Activated CD8-positive, alpha-beta memory T cell treated with anti-CD3 and anti-CD28 coated beads, Interleukin-2, amount 10 ng/mL, durations not matched to agents 7 days and 5 days (primary cell): Measurements from ENCODE around the gene KRTAP10-7. TPM values are rescaled to one million over a fixed set of nuclear protein-coding genes. Genes with fewer than 3 reads are reported as not detected.
"Not testable (repeated sequence)": the region's sequence is repeated elsewhere in the genome, so short reads cannot be mapped to it uniquely, and the experiment has no call there.

ENCODE experiments used
- ATAC-seq: fragments of 150-1000 bp; cut with Tn5 transposase; one replicate; pipeline ENCODE4 v1.10.0; 2021; ENCODE audit warnings: moderate library complexity
- CTCF ChIA-PET: fragments of 350-600 bp; sonication (Branson Sonifier 250); formaldehyde crosslinking; loops from one replicate; lab custom pipeline; 2021; ENCODE audit warnings: antibody characterized with exemption; lab: Charles Lee
- DNase-seq: peaks from one replicate; pipeline ENCODE4 v3.0.0-alpha.2; 2020
- H3K27ac Mint-ChIP-seq: one replicate; pipeline ENCODE4 v1.8.0; 2021; ENCODE audit warnings: mild to moderate bottlenecking, mixed read lengths
- H3K27me3 Mint-ChIP-seq: one replicate; pipeline ENCODE4 v1.8.0; 2021; ENCODE audit warnings: mixed read lengths
- H3K36me3 Mint-ChIP-seq: one replicate; pipeline ENCODE4 v1.8.0; 2021; ENCODE audit warnings: mild to moderate bottlenecking, mixed read lengths
- H3K4me1 Mint-ChIP-seq: one replicate; pipeline ENCODE4 v1.8.0; 2021; ENCODE audit warnings: mixed read lengths
- H3K4me3 Mint-ChIP-seq: one replicate; pipeline ENCODE4 v1.8.0; 2021; ENCODE audit warnings: mild to moderate bottlenecking, moderate library complexity, mixed read lengths
- H3K9me3 Mint-ChIP-seq: one replicate; pipeline ENCODE4 v1.8.0; 2022; ENCODE audit warnings: low read depth, mixed read lengths
- total RNA-seq, 2 experiments: library from RNA; stranded (reverse); gene quantifications; one replicate each; pipeline ENCODE4 v1.2.3, GENCODE V29; 2021

The KRTAP10-7 gene
- total RNA-seq, 2 experiments from 2014 or later, result not detected

- no peak overlapping the region for H3K27ac Mint-ChIP-seq
- ATAC-seq (no peak), DNase-seq (no peak)
- H3K36me3 Mint-ChIP-seq, result peaks cover 9% of the 10 kb centered on the region
- H3K27me3 Mint-ChIP-seq, result peaks cover 5% of the 10 kb centered on the region
- H3K4me1 Mint-ChIP-seq, result peaks cover 12% of the 10 kb centered on the region
- CTCF ChIA-PET, result no interaction called here
- no peak overlapping the region for H3K4me3 Mint-ChIP-seq
- H3K9me3 Mint-ChIP-seq, result no peaks in the 10 kb centered on the region
These were observed 34.0 kb upstream of the KRTAP10-7 start for GRCh38 chr21:44566403-44566802.

GRCh38 chr21:44567481-44568171 lies 32.8 kb upstream of the KRTAP10-7 start:
- H3K36me3 Mint-ChIP-seq, result peaks cover 4% of the 10 kb centered on the region
- H3K4me1 Mint-ChIP-seq, result peaks cover 12% of the 10 kb centered on the region
- H3K4me3 Mint-ChIP-seq, result no peak overlapping the region
- ATAC-seq (no peak), DNase-seq (no peak)
- no peaks in the 10 kb centered on the region for H3K9me3 Mint-ChIP-seq
- CTCF ChIA-PET, result no interaction called here
- peaks cover under 1% of the 10 kb centered on the region for H3K27me3 Mint-ChIP-seq
- H3K27ac Mint-ChIP-seq, result no peak overlapping the region

DNA sequence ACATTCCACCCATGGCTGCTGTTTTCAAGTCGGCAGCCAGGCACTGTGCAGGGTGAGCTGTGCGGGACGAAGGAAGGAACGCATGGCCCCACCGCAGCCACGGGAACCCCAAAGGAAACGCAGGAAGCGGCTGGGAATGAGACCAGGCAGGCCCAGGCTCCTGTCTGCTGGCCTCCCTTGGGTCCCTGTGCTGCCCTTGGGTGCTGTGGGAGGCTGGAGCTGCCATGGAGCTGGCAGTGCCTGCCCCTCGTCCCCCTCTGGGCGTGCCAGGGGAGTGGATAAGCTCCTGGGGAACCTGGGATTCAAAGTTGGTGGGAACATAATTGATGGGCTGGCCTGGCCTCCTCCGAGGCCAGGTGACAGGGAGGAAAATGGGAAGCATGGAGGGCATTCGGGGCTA lies 32.1 kb upstream of the KRTAP10-7 start:
- DNase-seq (peak; percentile 31), ATAC-seq (no peak)
- no peaks in the 10 kb centered on the region for H3K9me3 Mint-ChIP-seq
- H3K27me3 Mint-ChIP-seq, result no peaks in the 10 kb centered on the region
- H3K27ac Mint-ChIP-seq, result no peak overlapping the region
- H3K36me3 Mint-ChIP-seq, result peaks cover 3% of the 10 kb centered on the region
- CTCF ChIA-PET, result no interaction called here
- H3K4me1 Mint-ChIP-seq, result peaks cover 12% of the 10 kb centered on the region
- no peak overlapping the region for H3K4me3 Mint-ChIP-seq

- ATAC-seq, result no peak
- H3K27me3 Mint-ChIP-seq, result no peaks in the 10 kb centered on the region
- CTCF ChIA-PET, result no interaction called here
These were observed 31.5 kb upstream of the KRTAP10-7 start for GRCh38 chr21:44568667-44569556.

DNA sequence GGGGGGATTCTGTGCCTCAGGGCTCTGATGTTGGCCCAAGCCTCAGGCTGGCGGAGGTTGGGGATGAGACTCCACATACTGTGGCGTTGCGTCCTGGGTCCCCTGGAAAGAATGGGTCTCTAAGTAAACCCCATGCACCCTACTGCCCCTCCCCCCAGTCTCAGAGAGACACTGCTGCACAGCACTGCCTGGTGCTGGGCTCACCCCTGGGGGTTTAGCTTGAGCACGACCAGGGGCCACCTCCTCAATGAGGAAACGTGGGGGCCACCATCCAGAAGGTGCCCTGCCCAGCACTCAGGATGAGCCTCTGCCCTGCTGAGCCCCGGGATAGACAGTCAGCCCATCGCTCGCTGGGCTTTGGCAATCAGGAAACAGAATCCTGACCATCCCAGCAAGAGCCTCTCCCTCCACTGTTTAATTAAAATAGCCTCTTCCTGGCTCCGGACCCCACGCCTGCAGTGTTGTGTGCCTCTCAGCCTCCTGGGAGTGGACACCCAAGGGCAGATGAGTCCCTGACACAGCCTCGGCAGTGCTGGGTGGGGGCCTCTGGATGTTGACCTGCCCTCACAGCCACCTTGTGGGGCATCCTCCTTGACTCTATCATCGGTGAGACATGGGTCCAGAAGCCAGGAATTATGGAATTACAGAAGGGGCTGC lies 30.4 kb upstream of the KRTAP10-7 start:
- Mint-ChIP-seq H3K36me3 (no peaks in the 10 kb centered on the region), H3K4me1 (peaks cover 6% of the 10 kb centered on the region), H3K27ac (no peak overlapping the region)

More at GRCh38 chr21:44568667-44569556, 31.5 kb upstream of the KRTAP10-7 start:
- peak; percentile 34 for DNase-seq
- Mint-ChIP-seq H3K4me3 (no peak overlapping the region), H3K36me3 (peaks cover under 1% of the 10 kb centered on the region), H3K4me1 (peaks cover 12% of the 10 kb centered on the region), H3K9me3 (no peaks in the 10 kb centered on the region), H3K27ac (peak overlapping the region; percentile 42)

DNA sequence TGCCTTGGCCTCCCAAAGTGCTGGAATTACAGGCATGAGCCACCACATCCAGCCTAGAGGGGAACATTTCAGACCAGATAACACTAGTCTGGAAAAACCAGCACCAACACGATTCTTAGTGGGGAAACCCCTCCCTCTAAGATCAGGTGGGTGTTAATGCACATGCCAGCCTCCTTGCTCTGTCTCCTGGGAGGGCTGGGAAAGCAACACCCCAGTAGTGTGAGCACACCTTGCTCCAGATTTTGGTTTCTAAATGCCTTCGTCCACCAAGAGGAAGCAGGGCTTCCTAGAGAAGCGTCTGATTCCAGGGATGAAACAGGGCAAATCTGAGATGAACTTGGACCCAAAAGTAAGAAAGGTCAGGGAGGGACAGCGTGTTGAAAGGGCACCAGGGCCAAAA lies 29.1 kb upstream of the KRTAP10-7 start:
- Mint-ChIP-seq H3K36me3 (no peaks in the 10 kb centered on the region), H3K4me1 (no peaks in the 10 kb centered on the region)
- ATAC-seq, result no peak

More for the DNA sequence above, 30.4 kb upstream of the KRTAP10-7 start:
- ATAC-seq (no peak), DNase-seq (peak; percentile 34)
- CTCF ChIA-PET, result no interaction called here
- Mint-ChIP-seq H3K4me3 (no peak overlapping the region), H3K9me3 (no peaks in the 10 kb centered on the region), H3K27me3 (peaks cover 3% of the 10 kb centered on the region)

GRCh38 chr21:44571844-44572782 lies 28.3 kb upstream of the KRTAP10-7 start:
- DNase-seq (peak; percentile 39), ATAC-seq (no peak)
- CTCF ChIA-PET, result no interaction called here
- Mint-ChIP-seq H3K4me3 (no peak overlapping the region), H3K9me3 (peaks cover 5% of the 10 kb centered on the region), H3K36me3 (no peaks in the 10 kb centered on the region), H3K27me3 (peaks cover 3% of the 10 kb centered on the region), H3K27ac (no peak overlapping the region), H3K4me1 (no peaks in the 10 kb centered on the region)

More for the DNA sequence above, 29.1 kb upstream of the KRTAP10-7 start:
- peak; percentile 16 for DNase-seq
- H3K9me3 Mint-ChIP-seq, result peaks cover 2% of the 10 kb centered on the region
- CTCF ChIA-PET, result no interaction called here
- no peak overlapping the region for H3K27ac Mint-ChIP-seq
- no peak overlapping the region for H3K4me3 Mint-ChIP-seq
- peaks cover 3% of the 10 kb centered on the region for H3K27me3 Mint-ChIP-seq

GRCh38 chr21:44572959-44573583 lies 27.3 kb upstream of the KRTAP10-7 start:
- CTCF ChIA-PET, result no interaction called here
- no peak overlapping the region for H3K27ac Mint-ChIP-seq
- peak; percentile 23 for DNase-seq

DNA sequence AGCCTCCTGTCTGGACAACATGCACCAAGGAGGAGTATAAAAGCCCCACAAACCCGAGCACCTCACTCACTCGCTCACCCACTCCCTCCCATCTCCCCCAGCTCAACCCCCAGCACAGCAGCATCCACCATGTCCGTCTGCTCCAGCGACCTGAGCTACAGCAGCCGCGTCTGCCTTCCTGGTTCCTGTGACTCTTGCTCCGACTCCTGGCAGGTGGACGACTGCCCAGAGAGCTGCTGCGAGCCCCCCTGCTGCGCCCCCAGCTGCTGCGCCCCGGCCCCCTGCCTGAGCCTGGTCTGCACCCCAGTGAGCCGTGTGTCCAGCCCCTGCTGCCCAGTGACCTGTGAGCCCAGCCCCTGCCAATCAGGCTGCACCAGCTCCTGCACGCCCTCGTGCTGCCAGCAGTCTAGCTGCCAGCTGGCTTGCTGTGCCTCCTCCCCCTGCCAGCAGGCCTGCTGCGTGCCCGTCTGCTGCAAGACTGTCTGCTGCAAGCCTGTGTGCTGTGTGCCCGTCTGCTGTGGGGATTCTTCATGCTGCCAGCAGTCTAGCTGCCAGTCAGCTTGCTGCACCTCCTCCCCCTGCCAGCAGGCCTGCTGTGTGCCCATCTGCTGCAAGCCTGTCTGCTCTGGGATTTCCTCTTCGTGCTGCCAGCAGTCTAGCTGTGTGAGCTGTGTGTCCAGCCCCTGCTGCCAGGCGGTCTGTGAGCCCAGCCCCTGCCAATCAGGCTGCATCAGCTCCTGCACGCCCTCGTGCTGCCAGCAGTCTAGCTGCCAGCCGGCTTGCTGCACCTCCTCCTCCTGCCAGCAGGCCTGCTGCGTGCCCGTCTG lies 26.6 kb upstream of the KRTAP10-7 start, which contains the start of gene KRTAP10-4:
Gene KRTAP10-4 (plus strand): TSS at position 100 of the 827 bp plus-strand sequence. CDS start 30 bp downstream, at position 130.
- DNase-seq, result peak; percentile 15
- not testable (repeated sequence) for H3K4me3 Mint-ChIP-seq, H3K27ac Mint-ChIP-seq, H3K27me3 Mint-ChIP-seq, H3K36me3 Mint-ChIP-seq, ATAC-seq, H3K4me1 Mint-ChIP-seq
- peaks cover 16% of the 10 kb centered on the region for H3K9me3 Mint-ChIP-seq
- CTCF ChIA-PET, result interaction anchor here (0.7 to 1.1 kb wide), 2 partner anchors 113 to 219 kb away, joined by 3 to 4 read pairs; no protein-coding TSS in a partner anchor

More at GRCh38 chr21:44572959-44573583, 27.3 kb upstream of the KRTAP10-7 start:
- H3K4me1 Mint-ChIP-seq, result no peaks in the 10 kb centered on the region
- no peak for ATAC-seq
- H3K4me3 Mint-ChIP-seq, result no peak overlapping the region
- peaks cover 3% of the 10 kb centered on the region for H3K27me3 Mint-ChIP-seq
- peaks cover 13% of the 10 kb centered on the region for H3K9me3 Mint-ChIP-seq
- H3K36me3 Mint-ChIP-seq, result peaks cover 4% of the 10 kb centered on the region

- Mint-ChIP-seq H3K27me3 (peaks cover 3% of the 10 kb centered on the region), H3K36me3 (peaks cover 8% of the 10 kb centered on the region), H3K27ac (no peak overlapping the region), H3K4me1 (no peaks in the 10 kb centered on the region), H3K9me3 (peaks cover 16% of the 10 kb centered on the region), H3K4me3 (no peak overlapping the region)
- DNase-seq (peak; percentile 35), ATAC-seq (no peak)
- CTCF ChIA-PET, result interaction anchor here (0.7 to 1.1 kb wide), 3 partner anchors 27 to 219 kb away, joined by 3 to 5 read pairs (median 4); no protein-coding TSS in a partner anchor
These were observed 25.7 kb upstream of the KRTAP10-7 start for GRCh38 chr21:44574457-44575306.
